Measurements from ENCODE around the gene DACH1.

Gene DACH1

GRCh38 chr13:71632206-71632605 is 234.8 kb downstream of the DACH1 start:
- no peak for DNase-seq (ENCODE audit: low read depth in 1 of 2, low spot score in 1 of 2)

- no peak for DNase-seq (ENCODE audit: low read depth in 1 of 2, low spot score in 1 of 2)
Observed at GRCh38 chr13:71629167-71629566, 237.8 kb downstream of the DACH1 start.

GRCh38 chr13:71626421-71627117 is 240.4 kb downstream of the DACH1 start:
- no peak for DNase-seq (ENCODE audit: low read depth in 1 of 2, low spot score in 1 of 2)

GRCh38 chr13:71625694-71626093 is 241.3 kb downstream of the DACH1 start:
- no peak for DNase-seq (ENCODE audit: low read depth in 1 of 2, low spot score in 1 of 2)

GRCh38 chr13:71624653-71625600 is 242.1 kb downstream of the DACH1 start:
- no peak for DNase-seq (ENCODE audit: low read depth in 1 of 2, low spot score in 1 of 2)

GRCh38 chr13:71621174-71622124 is 245.6 kb downstream of the DACH1 start:
- no peak for DNase-seq (ENCODE audit: low read depth in 1 of 2, low spot score in 1 of 2)

GRCh38 chr13:71619096-71619495 is 247.9 kb downstream of the DACH1 start:
- no peak for DNase-seq (ENCODE audit: low read depth in 1 of 2, low spot score in 1 of 2)

- no peak for DNase-seq (ENCODE audit: low read depth in 1 of 2, low spot score in 1 of 2)
Observed at GRCh38 chr13:71618159-71618558, 248.8 kb downstream of the DACH1 start.

GRCh38 chr13:71617265-71617664 is 249.7 kb downstream of the DACH1 start:
- DNase-seq (ENCODE audit: low read depth in 1 of 2, low spot score in 1 of 2), result no peak

- DNase-seq (ENCODE audit: low read depth in 1 of 2, low spot score in 1 of 2), result no peak
Observed at GRCh38 chr13:71613066-71613745, 253.8 kb downstream of the DACH1 start.

- no peak for DNase-seq (ENCODE audit: low read depth in 1 of 2, low spot score in 1 of 2)
Observed at GRCh38 chr13:71611292-71611691, 255.7 kb downstream of the DACH1 start.

GRCh38 chr13:71610876-71611275 is 256.1 kb downstream of the DACH1 start:
- DNase-seq (ENCODE audit: low read depth in 1 of 2, low spot score in 1 of 2), result no peak

GRCh38 chr13:71609271-71609670 is 257.7 kb downstream of the DACH1 start:
- DNase-seq (ENCODE audit: low read depth in 1 of 2, low spot score in 1 of 2), result no peak

GRCh38 chr13:71607575-71607974 is 259.4 kb downstream of the DACH1 start:
- DNase-seq (ENCODE audit: low read depth in 1 of 2, low spot score in 1 of 2), result no peak

GRCh38 chr13:71606818-71607217 is 260.2 kb downstream of the DACH1 start:
- DNase-seq (ENCODE audit: low read depth in 1 of 2, low spot score in 1 of 2), result no peak

- no peak for DNase-seq (ENCODE audit: low read depth in 1 of 2, low spot score in 1 of 2)
Observed at GRCh38 chr13:71605744-71606143, 261.3 kb downstream of the DACH1 start.

GRCh38 chr13:71603255-71603654 is 263.7 kb downstream of the DACH1 start:
- no peak for DNase-seq (ENCODE audit: low read depth in 1 of 2, low spot score in 1 of 2)

GRCh38 chr13:71602344-71602743 is 264.7 kb downstream of the DACH1 start:
- DNase-seq (ENCODE audit: low read depth in 1 of 2, low spot score in 1 of 2), result no peak

- DNase-seq (ENCODE audit: low read depth in 1 of 2, low spot score in 1 of 2), result no peak
Observed at GRCh38 chr13:71597150-71597549, 269.9 kb downstream of the DACH1 start.

GRCh38 chr13:71596116-71596515 is 270.9 kb downstream of the DACH1 start:
- DNase-seq (ENCODE audit: low read depth in 1 of 2, low spot score in 1 of 2), result no peak

GRCh38 chr13:71593566-71593965 is 273.4 kb downstream of the DACH1 start:
- DNase-seq (ENCODE audit: low read depth in 1 of 2, low spot score in 1 of 2), result no peak
